Liver (tissue), 5 donors: ENCODE results near the gene ATAD5. TPM values are rescaled to one million over a fixed set of nuclear protein-coding genes. Genes with fewer than 3 reads are reported as not detected.

Source experiments
- polyA plus RNA-seq, 2 donors: library from polyadenylated mRNA; stranded (reverse) in 1 of 2; unstranded in 1 of 2; fragments of 200-250 nt in 1 of 2; fragments of >200 nt in 1 of 2; fragmentation: Nextera tagmentation in 1 of 2; extraction: Ambion mirVana in 1 of 2; gene quantifications; one replicate each; pipeline versions ENCODE4 v1.2.1 to v1.2.3, GENCODE V29; 2013 to 2015
- small RNA-seq: library from RNA; depleted of rRNA; stranded (forward); fragments of <200 nt; gene quantifications from one replicate; pipeline ENCODE3, GENCODE V24; 2014
- total RNA-seq, 2 donors: library from RNA; depleted of rRNA; stranded (reverse); fragments of >200 nt; gene quantifications; one replicate each; pipeline ENCODE4 v1.2.3, GENCODE V29; 2014
- donor health status: healthy.
- donor health status: healthy.
- donor health status: healthy.

Gene ATAD5
- total and polyA plus RNA-seq, 4 donors = 0.15 to 10.6 (median 0.52) TPM

Small RNA genes within 50 kb of the gene (small RNA-seq; reads per million reads assigned to genes)
- not detected for gene RNU6-298P

Other genes starting within 250 kb of the ATAD5 start
- 10 to 100 TPM in 1 of 2 donors, 1 to 10 TPM in 1; 5.7 to 26.5 TPM for gene CRLF3, start 7.3 kb upstream of the ATAD5 start, total RNA-seq
- gene CRLF3, start 7.3 kb upstream of the ATAD5 start, polyA plus RNA-seq = 1 to 10 TPM; 2.4 to 3.5 TPM
- gene TEFM, start 74.3 kb downstream of the ATAD5 start, total RNA-seq = 10 to 100 TPM in 1 of 2 donors, 1 to 10 TPM in 1; 5.1 to 16.7 TPM
- gene TEFM, start 74.3 kb downstream of the ATAD5 start, polyA plus RNA-seq = 10 to 100 TPM in 1 of 2 donors, 1 to 10 TPM in 1; 8.7 to 12.4 TPM
- 10 to 100 TPM; 18.4 to 18.6 TPM for gene ADAP2, start 90.0 kb downstream of the ATAD5 start, total RNA-seq
- gene ADAP2, start 90.0 kb downstream of the ATAD5 start, polyA plus RNA-seq = 1 to 10 TPM; 5.2 to 5.4 TPM
- 1 to 10 TPM; 4.0 to 5.5 TPM for gene RNF135, start 139.1 kb downstream of the ATAD5 start, total RNA-seq
- gene RNF135, start 139.1 kb downstream of the ATAD5 start, polyA plus RNA-seq = 1 to 10 TPM; 3.4 to 3.5 TPM